GM10266 (cell line): ENCODE results near the gene KIAA1755.

Experiments used
- DNase-seq: peaks from one replicate; pipeline ENCODE4 v3.0.0; 2012; ENCODE audit errors: extremely low spot score
- CTCF ChIP-seq: IDR thresholded peaks from 2 replicates; pipeline ENCODE4 v1.5.1; 2012; ENCODE audit warnings: mild to moderate bottlenecking, low read depth; ENCODE audit not compliant: control insufficient read depth, insufficient read depth; ENCODE audit errors: missing control alignments

Gene KIAA1755

DNA sequence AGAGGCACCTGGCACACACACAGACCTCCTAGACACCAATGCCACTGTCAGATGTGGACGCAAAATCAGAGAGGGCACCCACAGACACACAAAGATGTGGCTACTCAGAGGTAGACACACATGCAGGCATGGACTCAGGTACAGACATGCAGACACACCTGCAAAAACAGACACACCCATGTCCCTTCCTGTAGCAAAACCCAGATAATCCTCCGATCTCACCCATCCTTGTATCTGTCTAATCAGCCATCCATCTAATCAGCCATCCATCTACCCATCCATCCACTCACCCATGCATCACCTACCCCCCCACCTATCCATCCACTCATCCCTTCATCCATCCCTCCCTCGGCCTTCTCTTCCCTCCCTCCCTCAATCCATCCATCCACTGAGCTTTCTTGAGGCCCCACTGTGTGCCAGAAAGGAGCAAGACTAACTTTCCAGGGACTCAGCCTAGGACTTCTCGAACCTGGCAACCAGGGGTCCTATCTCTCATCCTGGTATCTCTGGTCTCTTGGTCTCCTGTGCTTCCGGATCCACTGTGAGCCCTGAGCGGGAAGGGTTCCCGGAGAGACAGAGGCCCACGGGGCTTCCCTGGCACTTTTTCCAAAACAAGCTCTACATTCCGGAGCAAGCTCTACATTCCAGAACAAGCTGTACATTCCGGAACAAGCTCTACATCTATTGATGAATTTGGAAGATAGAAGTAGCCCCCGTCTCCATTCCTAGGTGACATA lies 94.4 kb downstream of the KIAA1755 start:
- DNase-seq: no peak
- no peak for TF ChIP-seq CTCF

GRCh38 chr20:38165089-38165965 lies 95.2 kb downstream of the KIAA1755 start, which contains the start of gene TGM2:
Gene TGM2 (minus strand): TSS chr20:38165270. CDS start chr20:38165198, 72 bp downstream.
- DNase-seq: peak; percentile 84

DNA sequence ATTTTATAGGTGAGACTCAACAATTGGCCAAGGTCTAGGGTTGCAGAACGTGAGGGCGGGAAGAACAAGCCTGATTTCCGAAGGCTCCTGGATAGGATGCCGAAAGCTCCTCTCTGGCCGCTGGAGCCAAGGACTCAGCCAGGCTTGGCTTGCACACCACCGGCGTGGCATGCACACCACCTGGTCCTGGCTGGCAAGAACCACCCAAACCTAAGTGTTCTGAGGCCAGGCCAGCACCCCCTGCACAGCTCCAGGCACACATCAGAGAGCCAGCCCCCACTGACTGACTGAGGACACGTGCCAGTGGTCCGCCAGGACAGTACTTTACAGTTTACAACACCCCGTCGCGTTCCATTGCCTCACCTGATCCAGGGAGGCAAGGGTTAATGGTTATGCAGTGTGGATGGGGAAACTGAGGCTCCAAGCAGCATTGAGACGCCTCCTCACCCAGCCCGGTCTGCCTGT lies 95.9 kb downstream of the KIAA1755 start:
- no peak for DNase-seq
- no peak for TF ChIP-seq CTCF

More at GRCh38 chr20:38165089-38165965, 95.2 kb downstream of the KIAA1755 start, which contains the start of gene TGM2:
- TF ChIP-seq CTCF: peak; percentile 81

GRCh38 chr20:38164069-38164468 lies 96.5 kb downstream of the KIAA1755 start:
- no peak for TF ChIP-seq CTCF
- no peak for DNase-seq

DNA sequence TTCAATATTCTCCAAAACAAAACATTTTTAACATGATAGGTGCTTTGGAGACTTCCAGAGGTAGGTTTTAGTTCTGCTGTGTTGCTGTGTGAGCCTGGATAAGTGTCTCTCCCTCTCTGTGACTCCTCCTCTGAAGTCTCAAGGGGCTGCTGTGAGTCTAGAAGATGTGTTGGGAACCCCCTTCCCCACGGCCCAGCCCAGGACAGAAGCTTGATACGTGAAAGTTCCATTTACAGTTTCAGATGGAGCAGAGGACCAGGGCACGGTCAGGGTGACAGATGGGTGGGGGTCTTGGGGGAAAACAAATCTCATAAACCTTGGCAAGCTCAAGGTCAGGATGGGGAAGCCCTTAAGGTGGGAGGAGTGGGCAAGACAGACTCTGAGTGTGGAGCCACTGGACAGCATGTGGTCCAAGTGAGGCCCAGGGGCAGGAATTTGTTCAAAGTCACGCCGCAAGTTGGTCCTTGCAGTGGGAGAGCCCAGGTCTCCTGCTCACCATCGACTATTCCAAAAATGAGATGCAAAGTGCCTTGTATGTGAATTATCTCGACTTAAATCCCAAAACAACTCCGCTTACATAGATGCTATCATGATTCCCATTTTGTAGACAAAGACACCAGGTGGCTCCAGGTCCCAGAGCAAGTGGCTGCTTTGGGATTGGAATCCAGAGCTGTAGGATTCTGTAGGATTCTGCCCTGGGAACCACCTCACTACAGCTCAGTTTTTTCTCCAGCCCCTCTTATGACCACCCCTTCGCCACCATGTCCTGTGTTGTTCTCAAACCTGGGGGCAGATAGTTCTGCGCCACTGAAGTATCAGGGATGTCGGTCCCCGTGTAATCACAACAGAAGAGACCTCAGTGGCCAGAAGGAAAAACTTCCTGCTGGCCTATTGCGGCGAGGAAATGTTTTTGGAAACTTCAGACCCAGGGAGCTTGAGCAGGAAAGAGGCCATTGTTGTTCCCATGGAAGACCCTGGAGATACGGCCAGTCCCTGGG lies 97.4 kb downstream of the KIAA1755 start:
- TF ChIP-seq CTCF: no peak
- no peak for DNase-seq

DNA sequence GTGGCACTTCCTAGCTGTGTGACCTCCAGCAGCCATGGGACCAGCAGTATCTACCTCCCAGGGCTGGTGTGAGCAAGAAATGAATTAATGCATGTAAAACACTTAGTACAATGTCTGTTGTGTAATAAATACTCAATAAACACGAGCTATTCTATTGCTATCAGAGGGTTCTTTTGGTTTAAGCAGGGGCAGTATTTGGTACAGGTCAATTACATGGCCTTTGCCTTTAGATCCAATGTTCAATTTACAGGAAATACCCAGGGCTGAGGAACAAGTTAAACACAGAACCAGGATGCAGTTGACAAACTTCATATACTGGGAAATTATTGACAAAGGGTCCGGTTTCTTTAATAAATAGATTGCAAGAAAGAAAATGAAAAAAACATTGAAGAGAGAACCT lies 98.4 kb downstream of the KIAA1755 start:
- no peak for DNase-seq
- TF ChIP-seq CTCF: no peak
